8988T (cell line): ENCODE measurements around the gene PAGR1.
"Not testable (repeated sequence)": the region's sequence is repeated elsewhere in the genome, so short reads cannot be mapped to it uniquely, and the experiment has no call there.

Experiments
- DNase-seq: peaks from one replicate; pipeline ENCODE4 v3.0.0; 2011

PAGR1 gene

DNA sequence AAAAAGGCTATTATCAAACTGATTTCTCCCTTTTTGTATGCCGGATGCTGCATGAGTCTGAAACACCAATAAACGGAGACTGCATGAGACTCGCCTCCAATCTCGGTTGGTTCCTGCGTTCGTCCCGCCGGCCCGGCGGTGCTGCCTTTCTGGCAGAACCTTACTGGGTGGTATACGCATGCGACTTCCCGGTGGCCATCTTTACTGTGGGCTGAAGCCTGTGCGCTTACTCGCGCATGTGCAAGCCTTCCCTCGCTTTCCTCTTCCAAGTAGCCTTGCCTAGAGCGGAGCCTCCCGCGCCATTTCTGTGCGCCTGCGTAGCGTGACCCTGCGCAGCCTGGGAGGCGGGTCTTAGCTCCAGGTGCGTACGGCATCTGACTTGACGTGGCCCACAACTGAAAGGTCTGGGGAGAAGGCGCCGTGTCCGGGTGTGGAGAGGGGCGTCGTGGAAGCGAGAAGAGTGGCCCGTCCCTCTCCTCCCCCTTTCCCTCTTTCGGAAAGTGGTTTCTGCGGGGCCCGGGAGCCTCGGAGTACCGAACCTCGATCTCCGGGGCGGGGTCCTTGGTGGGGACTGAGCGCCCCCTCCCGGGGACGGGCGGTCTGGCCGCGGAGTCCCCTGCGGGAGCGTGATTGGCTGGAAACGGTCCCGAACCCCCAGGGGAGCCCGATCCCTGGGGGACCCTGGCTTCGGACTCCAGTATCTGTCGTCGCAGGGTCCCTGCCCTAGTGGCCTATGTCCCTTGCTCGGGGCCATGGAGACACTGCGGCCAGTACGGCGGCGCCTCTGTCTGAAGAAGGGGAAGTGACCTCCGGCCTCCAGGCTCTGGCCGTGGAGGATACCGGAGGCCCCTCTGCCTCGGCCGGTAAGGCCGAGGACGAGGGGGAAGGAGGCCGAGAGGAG lies at the start of gene PAGR1:
Gene PAGR1, plus strand, starts transcription at position 360 of the 901 bp plus-strand sequence. Its CDS starts 374 bp downstream, at position 734.
- peak; percentile 89 for DNase-seq

DNA sequence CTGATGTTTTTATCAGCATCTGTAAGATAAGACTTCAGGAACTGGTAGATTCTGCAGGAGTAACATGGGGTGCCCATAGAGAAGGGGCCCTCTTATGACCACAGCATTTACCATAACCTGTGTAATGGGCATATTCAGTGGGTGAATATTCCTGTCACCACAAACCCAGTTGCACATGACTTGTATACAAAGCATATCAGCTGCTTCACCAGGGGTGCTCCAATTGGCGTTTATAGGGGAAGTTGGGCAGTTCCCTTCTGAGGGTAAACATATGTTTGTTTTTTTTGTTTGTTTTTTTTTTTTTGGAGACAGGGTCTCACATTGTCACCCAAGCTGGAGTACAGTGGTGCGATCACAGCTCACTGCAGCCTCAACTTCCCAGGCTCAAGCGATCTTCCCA lies 49.4 kb upstream of the PAGR1 start:
- DNase-seq: no peak

DNA sequence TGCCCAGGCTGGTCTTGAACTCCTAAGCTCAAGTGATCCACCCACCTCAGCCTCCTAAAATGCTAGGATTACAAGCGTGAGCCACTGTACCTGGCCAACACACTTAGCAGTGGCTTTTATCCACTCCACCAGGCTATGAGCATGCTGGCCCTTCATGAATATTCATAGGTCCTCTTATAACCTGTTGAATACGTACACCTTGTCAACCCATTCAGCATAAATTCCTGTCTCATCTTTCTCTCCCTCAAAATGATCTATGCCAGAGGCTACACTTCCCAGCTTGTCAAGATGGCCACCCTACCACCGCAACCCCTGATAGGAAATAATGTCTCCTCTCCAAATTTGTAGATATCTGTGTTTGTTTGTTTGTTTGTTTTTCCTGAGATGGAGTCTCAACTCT lies 48.9 kb upstream of the PAGR1 start:
- no peak for DNase-seq

DNA sequence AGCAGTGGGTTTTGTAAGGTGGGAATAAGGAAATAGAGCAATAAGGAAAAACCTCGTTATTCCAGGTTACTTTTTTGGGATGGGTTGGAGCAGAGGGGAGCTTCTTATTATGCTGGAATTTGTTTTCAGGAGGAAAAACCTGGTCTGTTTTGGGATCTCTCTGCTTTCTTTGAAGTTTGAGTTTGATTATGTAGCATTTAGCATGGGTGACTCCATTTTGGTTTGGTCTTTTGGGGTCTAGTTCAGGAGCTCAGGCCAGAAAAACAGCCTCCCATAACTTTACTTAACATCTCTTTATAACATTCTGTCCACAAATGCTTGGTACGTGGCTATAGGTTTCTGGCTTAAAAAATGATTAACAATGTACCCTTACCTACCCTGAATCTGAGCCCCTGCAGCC lies 46.4 kb upstream of the PAGR1 start:
- DNase-seq: no peak

DNA sequence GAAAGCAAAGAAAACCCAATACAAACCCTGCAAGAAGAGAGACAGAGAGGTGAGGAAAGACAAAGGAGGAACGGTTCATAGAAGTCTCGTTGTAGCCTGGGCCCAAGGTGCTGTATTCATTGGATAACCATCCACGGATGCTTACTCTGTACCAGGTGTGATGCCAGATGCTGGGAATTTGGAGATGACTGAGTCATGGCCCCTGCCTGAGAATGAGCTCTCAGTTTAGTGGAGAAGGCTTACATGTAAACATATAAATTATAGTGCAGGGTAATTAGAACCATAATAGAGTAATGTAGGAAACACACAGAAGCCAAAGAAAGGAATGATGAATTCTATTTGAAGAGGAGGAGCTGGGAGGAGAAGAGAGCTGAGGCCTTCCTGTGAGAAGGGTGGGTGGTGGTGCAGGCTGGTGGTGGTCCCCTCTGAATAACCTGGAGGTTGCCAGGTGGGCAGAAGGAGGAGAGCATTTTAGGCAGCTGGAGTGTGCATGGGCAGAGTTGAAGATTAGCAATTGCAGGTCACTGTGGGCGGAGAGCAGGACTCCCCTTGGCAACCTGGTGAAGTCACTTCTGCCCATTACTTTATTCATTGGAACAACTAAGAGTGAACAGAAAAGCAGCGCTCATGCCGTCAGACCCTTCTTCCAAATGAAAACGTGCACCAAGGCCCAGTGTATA lies 45.6 kb upstream of the PAGR1 start:
- no peak for DNase-seq

DNA sequence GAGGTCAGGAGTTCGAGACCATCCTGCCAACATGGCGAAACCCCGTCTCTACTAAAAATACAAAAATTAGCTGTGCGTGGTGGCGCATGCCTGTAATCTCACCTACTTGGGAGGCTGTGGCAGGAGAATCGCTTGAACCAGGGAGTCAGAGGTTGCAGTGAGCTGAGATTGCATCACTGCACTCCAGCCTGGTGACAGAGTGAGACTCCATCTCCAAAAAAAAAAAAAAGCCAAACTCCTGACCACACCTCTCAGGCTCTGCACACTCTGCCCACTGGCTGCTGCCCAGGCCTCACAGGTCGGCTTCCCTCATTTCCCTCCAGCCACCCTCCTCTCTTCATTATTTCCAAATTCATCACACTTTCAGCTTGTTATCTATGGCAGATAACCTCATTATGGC lies 43.6 kb upstream of the PAGR1 start:
- DNase-seq: not testable (repeated sequence)

DNA sequence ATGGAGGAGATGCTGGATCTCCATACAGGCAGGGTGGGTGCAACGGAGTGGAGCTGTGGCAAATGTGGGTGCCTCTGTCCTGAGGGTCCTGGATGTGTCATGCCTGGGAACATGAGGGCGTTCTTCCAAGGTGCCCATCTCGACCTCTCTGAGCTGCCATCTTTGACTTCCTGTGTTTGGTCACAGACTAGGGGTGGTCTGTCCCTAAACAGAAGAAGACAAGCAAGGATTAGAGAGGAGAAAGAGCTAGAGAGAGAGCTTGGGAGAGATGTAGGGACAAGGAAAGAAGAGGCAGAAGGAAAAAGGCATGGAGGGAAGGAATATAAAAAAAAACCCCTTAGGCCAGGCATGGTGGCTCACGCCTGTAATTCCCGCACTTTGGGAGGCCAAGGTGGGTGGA lies 41.2 kb upstream of the PAGR1 start:
- no peak for DNase-seq

DNA sequence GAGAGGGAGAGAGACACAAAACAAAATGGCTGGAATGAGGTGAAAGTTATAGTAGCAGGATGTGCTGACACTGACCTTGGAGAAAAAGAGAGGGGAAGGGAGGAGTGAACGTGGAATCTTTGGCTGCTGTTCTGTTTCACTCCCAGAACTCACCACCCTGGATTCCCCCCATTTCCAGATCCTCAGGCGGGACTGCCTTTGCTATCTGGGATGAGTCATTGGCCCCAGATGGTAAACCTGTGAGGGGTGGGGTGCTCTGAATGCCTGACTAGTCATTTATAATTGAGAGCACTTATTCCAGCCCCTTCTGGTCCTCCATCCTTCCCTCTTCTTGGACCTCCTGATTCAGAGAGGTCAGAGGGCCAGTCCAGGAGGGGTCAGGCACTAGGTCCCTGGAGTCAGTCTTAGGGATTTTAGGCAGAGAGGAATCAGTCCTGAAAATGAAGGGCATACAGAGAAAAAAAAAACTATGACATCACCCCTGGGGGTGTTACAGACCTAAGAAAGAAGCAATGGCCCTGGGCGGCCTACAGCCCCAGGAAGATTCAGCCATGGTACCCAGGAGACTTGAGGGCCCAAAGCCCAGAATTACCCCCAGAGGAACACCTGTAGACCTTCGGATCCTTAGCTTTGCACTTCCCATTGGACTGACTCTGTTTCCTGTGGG lies 40.1 kb upstream of the PAGR1 start:
- no peak for DNase-seq

DNA sequence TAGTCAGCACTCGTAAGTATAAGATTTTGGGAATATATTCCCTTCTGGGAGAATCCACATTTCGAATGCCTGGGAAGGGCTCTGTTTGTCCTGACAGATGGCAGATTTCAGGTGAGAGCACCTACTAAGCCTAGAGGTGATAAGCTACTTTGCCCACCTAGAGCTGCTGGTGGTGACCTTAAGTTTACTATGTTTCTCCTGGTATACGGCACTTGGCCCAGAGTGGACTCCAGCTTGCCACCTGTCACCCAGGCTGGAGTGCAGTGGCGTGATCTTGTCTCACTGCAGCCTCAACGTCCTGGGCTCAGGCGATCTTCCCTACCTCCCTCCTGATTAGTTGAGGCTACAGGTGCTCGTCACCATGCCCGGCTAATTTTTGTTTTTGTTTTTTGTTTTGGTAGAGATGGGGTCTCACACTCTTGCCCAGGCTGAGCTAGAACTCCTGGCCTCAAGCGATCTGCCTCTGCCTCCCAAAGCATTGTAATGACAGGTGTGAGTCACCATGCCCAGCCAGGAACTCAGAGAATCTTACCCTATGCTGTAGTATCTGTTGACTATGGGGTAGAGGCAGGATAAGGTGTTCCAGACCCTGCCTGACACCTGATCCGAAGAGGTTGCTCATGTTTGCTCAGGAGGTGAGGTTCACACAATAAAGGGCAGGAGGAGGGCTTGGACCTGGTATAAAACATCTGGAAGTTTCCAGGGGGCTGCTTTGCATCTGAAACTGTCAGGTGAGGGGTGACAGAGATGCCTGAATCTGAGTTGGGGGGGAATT lies 38.2 kb upstream of the PAGR1 start, which contains the start of gene ZG16:
Gene ZG16, plus strand, starts transcription at position 681 of the 775 bp plus-strand sequence. CDS start 1,011 bp downstream, outside the sequence.
- no peak for DNase-seq

DNA sequence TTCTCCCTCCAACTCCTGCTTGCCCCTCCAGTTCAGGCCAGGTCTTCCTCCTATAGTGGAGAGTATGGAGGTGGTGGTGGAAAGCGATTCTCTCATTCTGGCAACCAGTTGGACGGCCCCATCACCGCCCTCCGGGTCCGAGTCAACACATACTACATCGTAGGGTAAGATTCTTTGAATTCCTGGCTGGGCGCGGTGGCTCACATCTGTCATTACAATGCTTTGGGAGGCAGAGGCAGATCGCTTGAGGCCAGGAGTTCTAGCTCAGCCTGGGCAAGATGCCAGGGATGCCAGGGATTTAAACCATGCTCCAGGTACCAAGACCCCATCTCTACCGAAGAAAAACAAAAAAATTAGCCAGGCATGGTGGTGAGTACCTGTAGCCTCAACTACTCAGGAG lies 36.5 kb upstream of the PAGR1 start:
- DNase-seq: no peak

DNA sequence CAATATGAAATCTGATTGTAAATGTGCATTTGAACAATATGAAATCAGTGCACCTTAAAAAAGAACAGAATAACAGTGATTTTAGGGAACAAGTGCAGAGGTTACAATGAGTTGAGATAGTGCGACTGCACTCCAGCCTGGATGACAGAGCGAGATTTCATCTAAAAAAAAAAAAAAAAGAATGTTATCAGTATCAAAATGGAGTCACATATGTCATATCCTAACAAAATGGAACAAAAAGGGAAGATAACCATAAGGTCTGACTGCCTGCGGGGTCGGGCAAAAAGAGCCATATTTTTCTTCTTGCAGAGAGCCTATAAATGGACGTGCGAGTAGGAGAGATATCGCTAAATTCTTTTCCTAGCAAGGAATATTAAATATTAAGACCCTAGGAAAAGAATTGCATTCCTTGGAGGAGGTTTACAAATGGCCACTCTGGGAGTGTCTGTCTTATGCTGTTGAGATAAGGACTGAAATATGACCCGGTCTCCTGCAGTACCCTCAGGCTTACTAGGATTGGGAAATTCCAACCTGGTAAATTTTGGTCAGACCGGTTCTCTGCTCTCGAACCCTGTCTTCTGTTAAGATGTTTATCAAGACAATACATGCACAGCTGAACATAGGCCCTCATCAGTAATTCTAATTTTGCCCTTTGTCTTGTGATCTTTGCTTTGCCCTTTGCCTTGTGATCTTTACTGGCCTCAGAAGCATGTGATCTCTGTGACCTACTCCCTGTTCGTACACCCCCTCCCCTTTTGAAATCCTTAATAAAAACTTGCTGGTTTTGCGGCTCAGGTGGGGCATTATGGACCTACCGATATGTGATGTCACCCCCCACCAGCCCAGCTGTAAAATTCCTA lies 32.6 kb upstream of the PAGR1 start:
- not testable (repeated sequence) for DNase-seq

DNA sequence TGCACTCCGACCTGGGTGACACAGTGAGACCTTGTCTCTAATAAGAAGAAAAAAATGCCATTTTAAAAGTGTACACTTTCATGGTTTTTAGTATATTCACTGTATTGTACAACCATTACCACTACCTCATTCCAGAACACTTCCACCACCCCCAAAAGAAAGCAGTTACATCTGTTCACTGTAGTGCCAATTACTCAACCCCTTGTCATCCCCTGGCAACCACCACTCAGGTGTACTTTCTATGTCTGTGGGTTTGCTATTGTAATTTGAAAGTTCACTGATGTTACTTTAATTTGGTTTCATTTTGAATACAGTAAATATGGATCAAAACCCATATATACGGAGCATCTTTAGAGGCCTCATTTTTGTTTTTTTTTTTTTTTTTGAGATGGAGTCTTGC lies 31.8 kb upstream of the PAGR1 start:
- DNase-seq: no peak

DNA sequence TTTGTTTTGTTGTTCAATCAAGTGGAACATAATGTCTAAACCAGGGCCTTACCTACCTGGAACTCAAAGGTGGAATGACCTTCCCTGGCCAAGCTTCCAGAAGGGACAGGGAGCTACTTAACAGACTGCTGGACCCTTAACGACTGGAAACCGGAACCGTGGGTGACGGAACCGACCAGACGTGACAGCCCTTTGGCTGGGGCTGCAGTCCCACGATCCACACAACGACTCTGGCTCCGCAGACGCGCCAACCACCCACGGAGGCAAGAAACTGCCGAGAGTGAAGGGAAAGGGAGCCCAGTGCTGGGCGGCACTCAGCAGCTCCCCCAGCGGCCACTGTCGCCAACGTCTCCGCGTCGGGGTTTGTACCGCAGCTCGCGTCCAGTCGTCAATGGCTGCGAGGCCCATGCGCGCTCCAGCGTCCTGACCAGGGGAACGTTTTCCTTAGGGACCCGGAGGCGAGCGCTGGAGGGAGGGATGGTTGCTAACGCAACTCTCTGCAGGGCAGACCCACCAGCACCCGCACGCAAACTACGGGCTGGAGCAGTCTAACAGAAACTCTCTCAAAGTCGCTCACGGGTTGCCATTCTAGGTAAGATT lies 31.0 kb upstream of the PAGR1 start:
- DNase-seq: no peak

DNA sequence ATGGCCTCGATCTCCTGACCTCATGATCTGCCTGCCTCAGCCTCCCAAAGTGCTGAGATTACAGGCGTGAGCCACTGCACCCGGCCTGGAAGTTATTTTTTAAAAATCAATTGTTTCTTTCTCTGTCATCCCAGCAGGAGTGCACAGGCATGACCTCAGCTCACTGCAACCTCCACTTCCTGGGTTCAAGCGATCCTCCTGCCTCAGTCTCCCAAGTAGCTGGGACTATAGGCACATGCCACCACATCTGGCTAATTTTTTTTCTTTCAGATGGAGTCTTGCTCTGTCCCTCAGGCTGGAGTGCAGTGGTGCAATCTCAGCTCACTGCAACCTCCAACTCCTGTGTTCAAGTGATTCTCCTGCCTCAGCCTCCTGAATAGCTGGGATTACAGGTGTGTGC lies 28.8 kb upstream of the PAGR1 start:
- DNase-seq: not testable (repeated sequence)

DNA sequence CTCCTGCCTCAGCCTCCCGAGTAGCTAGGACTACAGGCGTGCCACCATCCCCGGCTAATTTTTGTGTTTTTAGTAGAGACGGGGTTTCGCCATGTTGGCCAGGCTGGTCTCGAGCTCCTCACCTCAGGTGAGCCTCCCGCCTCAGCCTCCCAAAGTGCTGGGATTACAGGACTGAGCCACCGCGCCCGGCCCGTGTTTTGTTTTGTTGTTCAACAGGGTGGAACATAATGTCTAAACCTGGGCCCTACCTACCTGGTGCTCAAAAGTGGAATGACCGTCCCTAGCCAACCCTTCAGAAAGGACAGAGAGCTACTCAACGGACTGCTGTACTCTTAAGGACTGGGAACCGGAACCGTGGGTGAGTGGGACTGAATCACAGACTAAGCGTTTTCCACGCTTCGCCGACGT lies 26.2 kb upstream of the PAGR1 start:
- no peak for DNase-seq

DNA sequence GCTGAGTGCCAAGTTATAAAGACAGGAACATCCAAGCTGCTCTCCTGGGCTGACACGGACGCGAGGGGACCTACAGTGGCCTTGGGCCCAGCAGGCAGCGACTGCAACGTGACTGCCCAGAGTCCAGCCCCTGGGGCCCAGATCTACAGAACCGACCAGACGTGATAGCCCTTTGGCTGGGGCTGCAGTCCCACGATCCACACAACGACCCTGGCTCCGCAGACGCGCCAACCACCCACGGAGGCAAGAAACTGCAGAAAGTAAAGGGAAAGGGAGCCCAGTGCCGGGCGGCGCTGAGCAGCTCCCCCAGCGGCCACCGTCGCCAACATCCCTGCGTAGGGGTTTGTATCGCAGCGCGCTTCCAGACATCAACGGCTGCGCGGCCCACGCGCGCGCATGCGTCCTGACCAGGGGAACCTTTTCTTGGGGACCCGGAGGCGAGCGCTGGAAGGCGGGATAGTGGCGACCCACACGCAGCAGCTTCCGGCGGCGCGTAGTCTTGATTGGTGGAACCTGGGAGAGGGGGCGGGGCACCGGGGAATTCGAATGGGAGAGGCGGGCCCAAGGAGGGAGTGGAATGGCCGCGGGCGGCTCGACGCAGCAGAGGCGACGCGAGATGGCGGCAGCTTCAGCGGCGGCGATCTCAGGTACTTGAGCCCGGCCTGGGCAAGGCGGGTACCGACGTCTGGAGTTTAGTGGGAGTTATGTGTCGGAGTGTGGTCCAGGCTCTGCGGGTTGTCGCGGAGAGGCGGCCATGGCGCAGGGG lies 25.6 kb upstream of the PAGR1 start, which contains the start of gene KIF22:
Gene KIF22, plus strand, starts transcription at position 569 of the 766 bp plus-strand sequence. Its CDS starts 9 bp downstream, at position 578.
- peak; percentile 93 for DNase-seq

DNA sequence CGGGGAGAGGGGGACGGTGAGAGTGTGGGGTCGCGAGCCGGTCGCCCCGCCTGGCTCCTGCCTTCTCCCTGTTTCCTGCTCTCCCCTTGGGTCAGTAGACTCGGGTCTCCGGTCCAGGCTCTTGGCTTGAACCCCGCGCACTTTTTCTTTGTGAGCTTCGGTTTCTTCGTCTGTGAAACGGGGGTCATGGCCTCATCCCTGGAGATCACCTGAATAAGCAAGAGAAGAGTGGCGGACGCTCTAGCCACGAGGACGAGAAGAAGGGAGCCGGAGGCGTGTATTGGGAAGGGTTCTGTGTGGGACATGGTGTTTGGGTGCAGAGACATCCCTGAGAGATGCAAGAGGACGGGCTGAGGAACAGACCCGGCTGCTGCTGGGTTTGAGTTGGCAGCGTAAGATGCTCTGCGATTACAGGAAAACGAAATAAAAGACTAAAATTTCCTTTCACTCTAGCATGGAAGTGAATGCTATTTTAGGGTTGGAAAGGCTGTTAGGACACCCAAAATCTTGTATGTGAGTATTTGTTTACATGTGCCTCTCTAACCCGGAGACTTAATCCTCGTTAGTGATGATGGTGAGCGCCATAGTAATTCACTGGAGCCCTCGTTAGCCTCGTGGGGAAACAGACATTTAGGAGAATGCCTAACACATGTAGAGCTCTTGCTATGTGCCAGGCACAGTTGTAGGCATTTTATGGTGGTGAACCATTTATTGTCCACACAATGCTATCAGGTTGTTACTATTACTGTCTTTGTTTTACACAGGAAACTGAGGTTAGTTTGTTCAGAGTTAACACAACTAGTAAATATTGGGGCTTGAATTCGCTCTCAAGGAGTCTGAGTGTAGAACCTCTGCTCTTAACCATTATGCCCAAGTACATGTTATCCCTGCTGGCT lies 24.8 kb upstream of the PAGR1 start:
- DNase-seq: no peak

DNA sequence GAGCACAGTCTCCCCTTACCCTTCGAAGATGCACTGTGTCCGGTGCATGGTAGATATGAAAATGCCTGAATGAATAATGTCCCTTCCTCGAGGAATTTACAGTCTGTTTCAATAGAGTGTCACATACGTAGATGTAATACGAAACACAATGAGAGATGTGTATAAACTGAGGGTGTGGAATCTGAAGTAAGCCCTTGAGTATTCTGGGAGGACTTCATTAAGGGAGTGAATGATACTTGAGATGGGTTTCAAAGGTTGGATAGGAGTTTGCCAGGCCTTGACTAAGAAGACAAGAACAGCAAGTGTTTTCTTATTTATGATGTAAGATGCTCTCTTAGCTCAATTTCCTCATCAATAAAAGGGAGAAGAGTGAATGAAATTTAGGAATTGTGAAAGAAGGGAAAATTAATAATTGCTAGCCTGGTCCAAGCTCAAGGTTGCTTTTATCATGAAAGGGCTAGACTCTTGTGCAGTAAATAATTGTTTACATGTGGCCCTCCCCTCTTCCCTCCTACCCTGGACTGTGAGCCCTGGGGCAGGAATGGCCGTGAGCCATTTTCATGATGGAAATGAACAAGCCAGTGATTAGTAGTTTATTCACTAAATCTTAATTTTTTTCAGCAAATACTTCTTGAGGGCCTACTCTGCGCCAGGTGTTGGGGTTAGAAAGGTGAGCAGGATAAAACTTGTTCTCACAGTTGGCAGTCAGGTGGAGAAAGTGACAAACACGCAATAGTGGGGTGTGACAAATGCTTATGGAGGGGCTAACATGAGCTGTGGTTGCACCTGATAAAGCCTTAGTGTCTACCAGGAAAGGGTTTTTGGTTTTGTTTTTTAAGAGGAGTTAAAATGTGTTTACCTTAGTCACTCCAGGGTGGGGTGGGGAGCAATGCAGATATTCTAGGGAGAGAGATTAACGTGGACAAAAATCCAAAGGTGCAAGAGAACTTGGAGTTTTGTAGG lies 23.8 kb upstream of the PAGR1 start:
- DNase-seq: no peak
